ENCODE measurements around the gene ANKRD65.
"Not testable (repeated sequence)": the region's sequence is repeated elsewhere in the genome, so short reads cannot be mapped to it uniquely, and the experiment has no call there.

- not testable (repeated sequence) for TF ChIP-seq CTCF (IDR thresholded peaks at IDR 0.05; ENCODE audit: insufficient read depth, low read depth, low read length); EZH2 (IDR thresholded peaks at IDR 0.05; ENCODE audit: insufficient read depth, low read length)
These were observed 10.8 kb downstream of the ANKRD65 start for GRCh38 chr1:1410238-1410637.

Data from astrocyte (in vitro differentiated cells and primary cell).